Mesenchymal stem cell (in vitro differentiated cells and primary cell): ENCODE measurements around the gene TIMM44.

Source experiments
- DNase-seq: peaks from one replicate; pipeline ENCODE4 v3.0.0-alpha.2; 2013
- H2AFZ ChIP-seq: one replicate; pipeline ENCODE4 v1.6.1; 2013; ENCODE audit warnings: low read depth, mild to moderate bottlenecking, control low read depth, inconsistent platforms, low read length, moderate library complexity
- H2AK5ac ChIP-seq: 2 replicates; pipeline ENCODE4 v1.6.1; 2013; ENCODE audit warnings: low read length, moderate library complexity, mild to moderate bottlenecking, inconsistent platforms; ENCODE audit not compliant: severe bottlenecking
- H2BK120ac ChIP-seq: one replicate; pipeline ENCODE4 v1.6.1; 2013; ENCODE audit warnings: low read depth, mild to moderate bottlenecking, inconsistent platforms, low read length, moderate library complexity
- H2BK12ac ChIP-seq, 2 experiments: one replicate each; pipeline ENCODE4 v1.6.1; 2013; ENCODE audit warnings: inconsistent platforms in 2 of 2, low read length in 2 of 2, mild to moderate bottlenecking in 2 of 2, moderate library complexity in 2 of 2, control low read depth in 1 of 2
- H2BK15ac ChIP-seq: one replicate; pipeline ENCODE4 v1.6.1; 2013; ENCODE audit warnings: mild to moderate bottlenecking, low read depth, inconsistent platforms; ENCODE audit not compliant: poor library complexity, severe bottlenecking
- H2BK5ac ChIP-seq: 2 replicates; pipeline ENCODE4 v1.6.1; 2013; ENCODE audit warnings: low read depth, mild to moderate bottlenecking, low read length, control low read depth, inconsistent platforms; ENCODE audit not compliant: poor library complexity, severe bottlenecking
- H3K14ac ChIP-seq, 2 experiments: one replicate each; pipeline ENCODE4 v1.6.1; 2013; ENCODE audit warnings: inconsistent platforms in 2 of 2, low read length in 2 of 2, control low read depth in 1 of 2, mild to moderate bottlenecking in 1 of 2, moderate library complexity in 1 of 2
- H3K18ac ChIP-seq, 2 experiments: one replicate each; pipeline ENCODE4 v1.6.1; 2013; ENCODE audit warnings: inconsistent platforms in 2 of 2, low read length in 2 of 2, control low read depth in 1 of 2, low read depth in 1 of 2, mild to moderate bottlenecking in 1 of 2
- H3K23ac ChIP-seq, 2 experiments: one replicate each; pipeline ENCODE4 v1.6.1; 2013; ENCODE audit warnings: inconsistent platforms in 2 of 2, low read length in 2 of 2, mild to moderate bottlenecking in 2 of 2, moderate library complexity in 2 of 2, control low read depth in 1 of 2
- H3K27ac ChIP-seq: 2 replicates; pipeline ENCODE4 v1.5.1; 2013; ENCODE audit warnings: mild to moderate bottlenecking, moderate library complexity, low read length, control low read depth, inconsistent platforms; ENCODE audit not compliant: poor library complexity, severe bottlenecking
- H3K27me3 ChIP-seq, 2 experiments: 2 replicates each; pipeline versions ENCODE4 v1.6.1 to v1.7.0; 2013; ENCODE audit warnings: low read length in 2 of 2, mild to moderate bottlenecking in 2 of 2, moderate library complexity in 2 of 2, control low read depth in 1 of 2, inconsistent platforms in 1 of 2; ENCODE audit not compliant: control insufficient read depth in 1 of 2, insufficient read depth in 1 of 2
- H3K36me3 ChIP-seq, 2 experiments: 2 replicates each; pipeline versions ENCODE4 v1.6.1 to v1.7.0; 2013; ENCODE audit warnings: low read length in 2 of 2, control low read depth in 1 of 2, inconsistent platforms in 1 of 2, low read depth in 1 of 2, mild to moderate bottlenecking in 1 of 2; ENCODE audit not compliant: insufficient read depth in 2 of 2, control insufficient read depth in 1 of 2
- H3K4ac ChIP-seq, 2 experiments: one replicate each; pipeline ENCODE4 v1.6.1; 2013; ENCODE audit warnings: inconsistent platforms in 2 of 2, low read length in 2 of 2, mild to moderate bottlenecking in 2 of 2, moderate library complexity in 2 of 2, control low read depth in 1 of 2, low read depth in 1 of 2
- H3K4me1 ChIP-seq: 2 replicates; pipeline ENCODE4 v1.6.1; 2013; ENCODE audit warnings: low read depth, low read length, control low read depth; ENCODE audit not compliant: control insufficient read depth, insufficient read depth
- H3K4me2 ChIP-seq: 2 replicates; pipeline ENCODE4 v1.6.1; 2013; ENCODE audit warnings: low read length, mild to moderate bottlenecking, inconsistent platforms; ENCODE audit not compliant: poor library complexity, severe bottlenecking
- H3K4me3 ChIP-seq, 2 experiments: 2 replicates each; pipeline versions ENCODE4 v1.5.1 to v1.7.0; 2013; ENCODE audit warnings: low read length in 2 of 2, mild to moderate bottlenecking in 2 of 2, control low read depth in 1 of 2, low read depth in 1 of 2; ENCODE audit not compliant: insufficient read depth in 1 of 2
- H3K79me1 ChIP-seq: replicated peaks from 2 replicates; pipeline ENCODE4 v1.6.1; 2013; ENCODE audit warnings: mild to moderate bottlenecking, control low read depth, low read length, inconsistent platforms; ENCODE audit not compliant: poor library complexity, severe bottlenecking
- H3K9ac ChIP-seq: 2 replicates; pipeline ENCODE4 v1.7.0; 2013; ENCODE audit warnings: mild to moderate bottlenecking, low read length, moderate library complexity
- H3K9me3 ChIP-seq: 2 replicates; pipeline ENCODE4 v1.7.0; 2013; ENCODE audit warnings: mild to moderate bottlenecking, low read length; ENCODE audit not compliant: control insufficient read depth
- H4K8ac ChIP-seq: one replicate; pipeline ENCODE4 v1.6.1; 2013; ENCODE audit warnings: inconsistent platforms, mild to moderate bottlenecking, low read length, moderate library complexity
- H4K91ac ChIP-seq: one replicate; pipeline ENCODE4 v1.6.1; 2013; ENCODE audit warnings: mild to moderate bottlenecking, low read length, inconsistent platforms
- WGBS: methylation state at CpG from one replicate; pipeline ENCODE4 v1.1.7; 2013; ENCODE audit warnings: mixed read lengths; 5-methylcytosine and 5-hydroxymethylcytosine counted together

TIMM44 gene

GRCh38 chr19:7933411-7933810 lies 10.1 kb downstream of the TIMM44 start:
- H2BK120ac ChIP-seq = no peak overlapping the region
- H3K23ac ChIP-seq = no peak overlapping the region

GRCh38 chr19:7932930-7933300 lies 10.6 kb downstream of the TIMM44 start:
- no peak overlapping the region for H2BK120ac ChIP-seq
- no peak overlapping the region for H3K9ac ChIP-seq
- 95% methylated on average over 10 of the region's 10 CpGs for WGBS
- H3K4me3 ChIP-seq = no peak overlapping the region
- no peak overlapping the region for H3K23ac ChIP-seq
- no peak overlapping the region for H2AFZ ChIP-seq
- no peak overlapping the region for H3K14ac ChIP-seq
- peaks cover 72 to 79% of the 10 kb centered on the region in 2 experiments for H3K36me3 ChIP-seq
- peaks cover 24% of the 10 kb centered on the region for H3K79me1 ChIP-seq
- H3K4me2 ChIP-seq = no peak overlapping the region
- no peaks in the 10 kb centered on the region for H3K9me3 ChIP-seq
- H4K91ac ChIP-seq = no peak overlapping the region
- no peak overlapping the region for H3K4ac ChIP-seq
- no peak overlapping the region for H2BK5ac ChIP-seq
- H3K18ac ChIP-seq = no peak overlapping the region
- no peaks in the 10 kb centered on the region for H3K27me3 ChIP-seq
- H3K4me1 ChIP-seq = peaks cover 18% of the 10 kb centered on the region
- H2BK12ac ChIP-seq = no peak overlapping the region
- H4K8ac ChIP-seq = no peak overlapping the region
- DNase-seq = no peak
- H3K27ac ChIP-seq = no peak overlapping the region
- no peak overlapping the region for H2BK15ac ChIP-seq
- no peak overlapping the region for H2AK5ac ChIP-seq

More at GRCh38 chr19:7933411-7933810, 10.1 kb downstream of the TIMM44 start:
- H4K8ac ChIP-seq = no peak overlapping the region
- H2BK15ac ChIP-seq = no peak overlapping the region
- no peak overlapping the region for H3K9ac ChIP-seq
- no peak overlapping the region for H2BK12ac ChIP-seq
- no peaks in the 10 kb centered on the region for H3K27me3 ChIP-seq
- no peak overlapping the region for H3K4me2 ChIP-seq
- peak overlapping the region; percentile 44 for H4K91ac ChIP-seq
- no peak overlapping the region for H3K27ac ChIP-seq
- H3K9me3 ChIP-seq = no peaks in the 10 kb centered on the region
- H3K4me1 ChIP-seq = peaks cover 14% of the 10 kb centered on the region
- no peak overlapping the region for H2AFZ ChIP-seq
- no peak overlapping the region for H2AK5ac ChIP-seq
- WGBS = 89% methylated on average over 14 of the region's 14 CpGs
- no peak overlapping the region for H3K14ac ChIP-seq
- peaks cover 77 to 79% of the 10 kb centered on the region in 2 experiments for H3K36me3 ChIP-seq
- H3K18ac ChIP-seq = no peak overlapping the region
- no peak overlapping the region for H2BK5ac ChIP-seq
- no peak overlapping the region for H3K4ac ChIP-seq
- H3K4me3 ChIP-seq = no peak overlapping the region
- no peak for DNase-seq
- peaks cover 24% of the 10 kb centered on the region for H3K79me1 ChIP-seq

- Histone ChIP-seq H4K91ac (no peak overlapping the region), H2AFZ (no peak overlapping the region), H3K14ac (no peak overlapping the region), H3K79me1 (peaks cover 22% of the 10 kb centered on the region), H2AK5ac (no peak overlapping the region), H2BK5ac (no peak overlapping the region), H2BK12ac (no peak overlapping the region), H3K36me3 (peaks cover 69 to 79% of the 10 kb centered on the region in 2 experiments), H3K4me1 (peaks cover 19% of the 10 kb centered on the region), H2BK15ac (no peak overlapping the region), H3K4ac (no peak overlapping the region), H3K9ac (no peak overlapping the region), H3K18ac (no peak overlapping the region), H3K9me3 (no peaks in the 10 kb centered on the region), H3K27me3 (no peaks in the 10 kb centered on the region), H3K23ac (no peak overlapping the region), H3K4me3 (no peak overlapping the region), H4K8ac (no peak overlapping the region), H2BK120ac (no peak overlapping the region), H3K4me2 (no peak overlapping the region), H3K27ac (no peak overlapping the region)
- DNase-seq = no peak
- WGBS = 96% methylated on average over 25 of the region's 32 CpGs
These were observed 11.1 kb downstream of the TIMM44 start for GRCh38 chr19:7932276-7932929.

- Histone ChIP-seq H2AK5ac (no peak overlapping the region), H2BK120ac (no peak overlapping the region), H4K91ac (no peak overlapping the region), H2AFZ (no peak overlapping the region), H2BK15ac (no peak overlapping the region), H3K23ac (no peak overlapping the region), H3K18ac (no peak overlapping the region), H3K9ac (no peak overlapping the region), H3K79me1 (peaks cover 21% of the 10 kb centered on the region), H3K36me3 (peaks cover 60 to 77% of the 10 kb centered on the region in 2 experiments), H3K4me3 (no peak overlapping the region), H3K4me1 (peaks cover 26% of the 10 kb centered on the region), H3K9me3 (no peaks in the 10 kb centered on the region), H3K4me2 (no peak overlapping the region), H2BK5ac (no peak overlapping the region), H4K8ac (no peak overlapping the region), H3K4ac (no peak overlapping the region), H3K14ac (no peak overlapping the region), H3K27me3 (no peaks in the 10 kb centered on the region), H3K27ac (no peak overlapping the region), H2BK12ac (no peak overlapping the region)
- DNase-seq = no peak
- 96% methylated on average over 34 of the region's 36 CpGs for WGBS
These were observed 12.0 kb downstream of the TIMM44 start for GRCh38 chr19:7931221-7932061.
